Osteoblast (primary cell): Measurements from ENCODE around the gene SYNJ2. TPM values are rescaled to one million over a fixed set of nuclear protein-coding genes. Genes with fewer than 3 reads are reported as not detected.
A peak's percentile ranks its signal among the peaks of the same experiment; 100 is the strongest.

Experiments used
- DNase-seq: peaks from one replicate; pipeline ENCODE4 v3.0.0; 2011; ENCODE audit warnings: low spot score, mixed read lengths; ENCODE audit not compliant: insufficient read length; ENCODE audit errors: missing footprints
- H2AFZ ChIP-seq: 2 replicates; pipeline ENCODE4 v1.6.0; 2011; ENCODE audit warnings: mild to moderate bottlenecking, low read length
- H3K27ac ChIP-seq: 2 replicates; pipeline ENCODE4 v1.5.1; 2011; ENCODE audit warnings: mild to moderate bottlenecking, low read depth, low read length, moderate library complexity
- H3K27me3 ChIP-seq: 2 replicates; pipeline ENCODE4 v1.6.0; 2012; ENCODE audit warnings: mild to moderate bottlenecking, control low read depth, inconsistent platforms, low read length, moderate library complexity; ENCODE audit not compliant: insufficient read depth
- H3K36me3 ChIP-seq: 2 replicates; pipeline ENCODE4 v1.5.1; 2011; ENCODE audit warnings: mild to moderate bottlenecking, low read length, control low read depth, moderate library complexity; ENCODE audit not compliant: insufficient read depth
- H3K4me1 ChIP-seq: 2 replicates; pipeline ENCODE4 v1.5.1; 2011; ENCODE audit warnings: mild to moderate bottlenecking, low read length, control low read depth, moderate library complexity; ENCODE audit not compliant: insufficient read depth
- H3K4me2 ChIP-seq: 2 replicates; pipeline ENCODE4 v1.6.0; 2011; ENCODE audit warnings: mild to moderate bottlenecking, low read length; ENCODE audit not compliant: insufficient read depth
- H3K4me3 ChIP-seq: fragments of 200-600 bp; sonication (generic); 3 replicates; pipeline ENCODE4 v1.5.1; 2012; ENCODE audit warnings: mild to moderate bottlenecking, low read length, inconsistent platforms; ENCODE audit not compliant: insufficient read depth
- H3K79me2 ChIP-seq: 2 replicates; pipeline ENCODE4 v1.6.0; 2012; ENCODE audit warnings: mild to moderate bottlenecking, low read length, control low read depth, inconsistent platforms; ENCODE audit not compliant: insufficient read depth
- H3K9me3 ChIP-seq: 2 replicates; pipeline ENCODE4 v1.5.1; 2011; ENCODE audit warnings: low read depth, low read length, control low read depth
- H4K20me1 ChIP-seq: 2 replicates; pipeline ENCODE4 v1.6.0; 2012; ENCODE audit warnings: mild to moderate bottlenecking, low read length, control low read depth; ENCODE audit not compliant: insufficient read depth
- CTCF ChIP-seq: IDR thresholded peaks from 2 replicates; pipeline ENCODE4 v1.5.1; 2011; ENCODE audit warnings: mild to moderate bottlenecking, low read depth, low read length, moderate library complexity; ENCODE audit errors: extremely low read depth
- total RNA-seq: library from RNA; depleted of rRNA; stranded (reverse); fragments of >200 nt; gene quantifications from 2 replicates; pipeline ENCODE4 v1.2.3, GENCODE V29; 2012

The SYNJ2 gene
- total RNA-seq, 1 donor: 94.8 TPM

- Histone ChIP-seq H4K20me1 (peaks cover 17% of the 10 kb centered on the region), H3K9me3 (no peaks in the 10 kb centered on the region), H3K36me3 (peaks cover 10% of the 10 kb centered on the region), H3K79me2 (peaks cover 100% of the 10 kb centered on the region), H2AFZ (no peak overlapping the region), H3K4me1 (peaks cover 56% of the 10 kb centered on the region), H3K27me3 (no peaks in the 10 kb centered on the region), H3K27ac (peak overlapping the region; percentile 53), H3K4me2 (no peak overlapping the region), H3K4me3 (no peak overlapping the region)
- no peak for DNase-seq
- TF ChIP-seq CTCF: no peak
These were observed 6.4 kb downstream of the SYNJ2 start for GRCh38 chr6:157987788-157988699.

- Histone ChIP-seq H2AFZ (no peak overlapping the region), H3K27me3 (no peaks in the 10 kb centered on the region), H3K4me2 (no peak overlapping the region), H3K27ac (peak overlapping the region; percentile 53), H3K4me1 (peaks cover 58% of the 10 kb centered on the region), H4K20me1 (peaks cover 17% of the 10 kb centered on the region), H3K79me2 (peaks cover 99% of the 10 kb centered on the region), H3K4me3 (no peak overlapping the region), H3K9me3 (no peaks in the 10 kb centered on the region), H3K36me3 (peaks cover 10% of the 10 kb centered on the region)
- no peak for TF ChIP-seq CTCF
- DNase-seq: no peak
These were observed 7.0 kb downstream of the SYNJ2 start for GRCh38 chr6:157988700-157989063.

DNA sequence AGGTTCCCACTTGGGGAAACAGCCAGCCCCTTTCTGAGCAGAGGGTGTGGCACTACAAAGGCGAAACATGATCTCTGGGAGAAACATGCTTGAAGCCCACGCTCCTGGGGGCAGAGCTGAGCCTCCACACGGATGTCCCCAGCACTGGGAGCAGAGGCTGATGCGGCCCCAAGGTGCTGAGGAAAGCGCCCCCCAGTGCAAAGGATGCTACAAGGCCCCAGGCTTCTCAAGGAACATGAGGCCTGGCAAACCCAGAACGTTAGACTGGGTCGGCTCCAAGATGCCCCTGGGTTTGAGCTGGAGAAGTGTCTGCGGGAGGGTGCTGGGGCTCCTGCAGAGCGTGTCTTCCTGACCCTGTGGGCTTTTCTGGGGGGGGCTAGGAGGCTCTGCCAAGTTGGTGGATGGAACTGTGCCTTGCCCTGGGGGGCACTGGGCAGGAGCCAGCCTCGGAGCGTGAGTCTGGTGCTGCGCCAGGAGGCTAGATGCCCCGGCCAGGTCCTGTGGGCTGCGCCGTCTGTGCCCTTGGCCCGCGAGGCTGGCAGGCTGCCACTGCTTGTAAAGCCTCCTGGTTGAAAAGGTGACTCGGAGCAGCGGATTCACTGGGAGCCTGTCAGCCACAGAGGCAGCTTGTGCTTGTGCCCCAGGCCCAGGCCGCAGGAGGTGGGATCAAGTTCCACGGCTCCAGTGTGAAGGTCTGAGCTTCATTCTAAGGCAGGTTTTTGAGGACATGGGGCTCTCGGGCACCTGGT is 8.1 kb downstream of the SYNJ2 start:
- H2AFZ ChIP-seq: no peak overlapping the region
- TF ChIP-seq CTCF: peak; percentile 26
- H3K4me2 ChIP-seq: peak overlapping the region; percentile 60
- peak overlapping the region; percentile 90 for H3K27ac ChIP-seq
- peak overlapping the region; percentile 25 for H3K4me3 ChIP-seq
- no peak for DNase-seq
- peaks cover 24% of the 10 kb centered on the region for H4K20me1 ChIP-seq
- H3K27me3 ChIP-seq: no peaks in the 10 kb centered on the region
- peaks cover 99% of the 10 kb centered on the region for H3K79me2 ChIP-seq
- H3K4me1 ChIP-seq: peaks cover 52% of the 10 kb centered on the region
- no peaks in the 10 kb centered on the region for H3K9me3 ChIP-seq
- peaks cover 9% of the 10 kb centered on the region for H3K36me3 ChIP-seq
